Esophagus muscularis mucosa (tissue), 4 donors: Measurements from ENCODE around the gene ZFYVE19. TPM values are rescaled to one million over a fixed set of nuclear protein-coding genes. Genes with fewer than 3 reads are reported as not detected.

Experiments used
- DNase-seq: peaks from one replicate; pipeline ENCODE4 v3.0.0-alpha.2; 2017; ENCODE audit errors: extremely low spot score
- H3K27ac ChIP-seq, 4 donors: fragments of 200-600 bp; sonication (generic); replicated peaks in 1 of 4; 1 replicate in 3 of 4; 2 replicates in 1 of 4; pipeline ENCODE4 v1.5.1; 2016 to 2019; ENCODE audit warnings: mild to moderate bottlenecking in 1 of 4
- H3K27me3 ChIP-seq, 4 donors: fragments of 200-600 bp; sonication (generic); one replicate each; pipeline versions ENCODE4 v1.5.1 to v1.6.0; 2016 to 2019
- H3K36me3 ChIP-seq, 4 donors: fragments of 200-600 bp; sonication (generic); one replicate each; pipeline ENCODE4 v1.5.1; 2016 to 2019
- H3K4me1 ChIP-seq, 4 donors: fragments of 200-600 bp; sonication (generic); one replicate each; pipeline ENCODE4 v1.5.1; 2016 to 2019
- H3K4me3 ChIP-seq, 4 donors: fragments of 200-600 bp; sonication (generic); 1 replicate in 2 of 4; 2 replicates in 2 of 4; pipeline ENCODE4 v1.5.1; 2016 to 2019; ENCODE audit warnings: mild to moderate bottlenecking in 4 of 4, moderate library complexity in 1 of 4
- H3K9me3 ChIP-seq, 4 donors: fragments of 200-600 bp; sonication (generic); 1 replicate in 3 of 4; 2 replicates in 1 of 4; pipeline ENCODE4 v1.5.1; 2016 to 2019
- EP300 ChIP-seq: sonication (generic); formaldehyde crosslinking; IDR thresholded peaks from one replicate; pipeline ENCODE4 v1.6.1; 2017; ENCODE audit warnings: antibody characterized with exemption
- POLR2A ChIP-seq: fragments of 450-650 bp; IDR thresholded peaks from one replicate; pipeline ENCODE4 v1.6.1; 2017; ENCODE audit warnings: antibody characterized with exemption, moderate library complexity, mild to moderate bottlenecking, low read depth
- POLR2AphosphoS5 ChIP-seq, 2 donors: sonication (generic); formaldehyde crosslinking; IDR thresholded peaks; one replicate each; pipeline ENCODE4 v1.6.1; 2017; ENCODE audit warnings: antibody characterized with exemption in 2 of 2
- WGBS: methylation state at CpG from one replicate; pipeline ENCODE4 v1.1.5; 2018; 5-methylcytosine and 5-hydroxymethylcytosine counted together
- intact Hi-C: fragments of 100-400 bp; cut with DNase I; formaldehyde crosslinking; loops from one replicate; pipeline ENCODE4 v1.15.1; 2023
- total RNA-seq, 4 donors: library from RNA; depleted of rRNA; stranded (reverse); fragments of >200 nt; gene quantifications; one replicate each; pipeline versions ENCODE4 v1.1.0 to v1.2.1, GENCODE V29; 2016
- TF ChIP-seq, protein P1 (sequence below), 3 experiments: fragments of 200-600 bp in 2 of 3; fragments of 450-650 bp in 1 of 3; sonication (generic) in 2 of 3; IDR thresholded peaks; one replicate each; pipeline ENCODE4 v1.5.1; 2017 to 2019; ENCODE audit warnings: antibody characterized with exemption in 3 of 3, mild to moderate bottlenecking in 2 of 3, moderate library complexity in 1 of 3

ZFYVE19 gene
- total RNA-seq, 4 donors from 2014 or later, result 14.4 to 36.8 (median 18.8) TPM

DNA sequence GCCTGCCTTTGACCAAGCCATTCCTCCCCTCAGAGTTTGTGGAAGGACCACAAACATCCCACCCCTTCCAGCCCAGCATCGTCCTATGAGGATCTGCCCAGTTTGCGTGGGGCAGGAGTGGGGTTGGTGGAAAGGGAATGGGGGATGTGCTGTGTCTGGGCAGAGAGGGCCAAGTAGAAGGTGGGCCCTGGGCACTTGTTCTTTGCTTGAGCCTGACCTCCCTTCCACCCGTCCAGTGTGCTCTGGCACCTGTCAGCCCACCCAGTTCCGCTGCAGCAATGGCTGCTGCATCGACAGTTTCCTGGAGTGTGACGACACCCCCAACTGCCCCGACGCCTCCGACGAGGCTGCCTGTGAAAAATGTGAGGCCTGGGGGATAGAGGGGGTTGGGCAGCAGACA is 47.3 kb downstream of the ZFYVE19 start:
- Histone ChIP-seq H3K4me1 (peaks cover 0 to 12% (median 6%) of the 10 kb centered on the region in 4 donors), H3K9me3 (no peaks in the 10 kb centered on the region), H3K4me3 (no peak overlapping the region), H3K27ac (no peak overlapping the region), H3K36me3 (no peaks in the 10 kb centered on the region), H3K27me3 (peaks cover 0 to 40% (median 0%) of the 10 kb centered on the region in 4 donors)
- 81% methylated on average over 10 of the region's 10 CpGs for WGBS
- no peak for DNase-seq
- no peak for TF ChIP-seq EP300
- no peak for TF ChIP-seq POLR2AphosphoS5 (IDR thresholded peaks at IDR 0.05)
- no peak for TF ChIP-seq POLR2A
- TF ChIP-seq, protein P1, sequence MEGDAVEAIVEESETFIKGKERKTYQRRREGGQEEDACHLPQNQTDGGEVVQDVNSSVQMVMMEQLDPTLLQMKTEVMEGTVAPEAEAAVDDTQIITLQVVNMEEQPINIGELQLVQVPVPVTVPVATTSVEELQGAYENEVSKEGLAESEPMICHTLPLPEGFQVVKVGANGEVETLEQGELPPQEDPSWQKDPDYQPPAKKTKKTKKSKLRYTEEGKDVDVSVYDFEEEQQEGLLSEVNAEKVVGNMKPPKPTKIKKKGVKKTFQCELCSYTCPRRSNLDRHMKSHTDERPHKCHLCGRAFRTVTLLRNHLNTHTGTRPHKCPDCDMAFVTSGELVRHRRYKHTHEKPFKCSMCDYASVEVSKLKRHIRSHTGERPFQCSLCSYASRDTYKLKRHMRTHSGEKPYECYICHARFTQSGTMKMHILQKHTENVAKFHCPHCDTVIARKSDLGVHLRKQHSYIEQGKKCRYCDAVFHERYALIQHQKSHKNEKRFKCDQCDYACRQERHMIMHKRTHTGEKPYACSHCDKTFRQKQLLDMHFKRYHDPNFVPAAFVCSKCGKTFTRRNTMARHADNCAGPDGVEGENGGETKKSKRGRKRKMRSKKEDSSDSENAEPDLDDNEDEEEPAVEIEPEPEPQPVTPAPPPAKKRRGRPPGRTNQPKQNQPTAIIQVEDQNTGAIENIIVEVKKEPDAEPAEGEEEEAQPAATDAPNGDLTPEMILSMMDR (IDR thresholded peaks at IDR 0.05), result no peak
- intact Hi-C loops, result no loop called here

DNA sequence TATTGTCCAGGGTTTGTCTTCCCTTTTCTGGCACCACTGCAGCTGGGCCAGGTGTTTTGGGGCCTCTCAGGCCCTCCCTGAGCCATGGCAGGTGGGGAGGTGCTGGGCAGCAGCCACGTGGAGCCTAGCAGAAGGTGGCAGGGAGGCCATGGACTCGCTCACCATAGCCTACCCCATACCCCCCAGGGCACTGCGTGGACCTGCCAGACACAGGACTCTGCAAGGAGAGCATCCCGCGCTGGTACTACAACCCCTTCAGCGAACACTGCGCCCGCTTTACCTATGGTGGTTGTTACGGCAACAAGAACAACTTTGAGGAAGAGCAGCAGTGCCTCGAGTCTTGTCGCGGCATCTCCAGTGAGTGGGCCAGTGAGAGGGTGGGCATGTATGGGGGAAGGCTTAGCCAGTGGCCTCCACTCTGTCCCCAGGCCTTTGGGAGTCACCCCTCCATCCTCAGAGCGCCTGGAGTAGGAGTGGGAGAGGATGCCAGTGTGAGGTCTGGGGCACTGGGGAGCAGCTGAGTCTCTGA is 48.9 kb downstream of the ZFYVE19 start:
- Histone ChIP-seq H3K4me1 (peaks cover 0 to 14% (median 6%) of the 10 kb centered on the region in 4 donors), H3K36me3 (no peaks in the 10 kb centered on the region), H3K27ac (no peak overlapping the region), H3K27me3 (peaks cover 0 to 47% (median 0%) of the 10 kb centered on the region in 4 donors), H3K4me3 (no peak overlapping the region), H3K9me3 (no peaks in the 10 kb centered on the region)
- WGBS, result 86% methylated on average over 11 of the region's 13 CpGs
- no peak for DNase-seq
- TF ChIP-seq POLR2AphosphoS5 (IDR thresholded peaks at IDR 0.05) (no peak), POLR2A (no peak), EP300 (no peak)
- TF ChIP-seq, protein P1 (IDR thresholded peaks at IDR 0.05), result no peak
- intact Hi-C loops, result loop anchor here (2.0 to 5.0 kb wide), 2 partner anchors 37 to 332 kb away; no protein-coding TSS in a partner anchor

GRCh38 chr15:40856746-40857145 is 49.9 kb downstream of the ZFYVE19 start:
- no peak for TF ChIP-seq POLR2AphosphoS5 (IDR thresholded peaks at IDR 0.05)
- TF ChIP-seq, protein P1 (IDR thresholded peaks at IDR 0.05), result no peak
- no peak for TF ChIP-seq POLR2A
- TF ChIP-seq EP300, result no peak
- Histone ChIP-seq H3K9me3 (no peaks in the 10 kb centered on the region), H3K4me1 (peaks cover 0 to 14% (median 6%) of the 10 kb centered on the region in 4 donors), H3K36me3 (no peaks in the 10 kb centered on the region), H3K27me3 (peaks cover 0 to 48% (median 0%) of the 10 kb centered on the region in 4 donors), H3K4me3 (no peak overlapping the region), H3K27ac (no peak overlapping the region)
- no peak for DNase-seq
- 86% methylated on average over 5 of the region's 8 CpGs for whole genome bisulfite sequencing
- intact Hi-C loops, result loop anchor here (2.0 to 5.0 kb wide), 2 partner anchors 36 to 331 kb away; no protein-coding TSS in a partner anchor

- no peak for TF ChIP-seq EP300
- TF ChIP-seq, protein P1 (IDR thresholded peaks at IDR 0.05), result peak in 2 of 3 experiments; percentile 91 to 92
- TF ChIP-seq POLR2A, result no peak
- TF ChIP-seq POLR2AphosphoS5 (IDR thresholded peaks at IDR 0.05), result peak in 1 of 2 donors; percentile 35
- WGBS, result 19% methylated on average over 13 of the region's 15 CpGs
- no peaks in the 10 kb centered on the region for H3K9me3 ChIP-seq
- intact Hi-C loops, result loop anchor here (2.0 to 5.0 kb wide), 2 partner anchors 35 to 330 kb away; no protein-coding TSS in a partner anchor
- peak; percentile 95 for DNase-seq
- H3K36me3 ChIP-seq, result no peaks in the 10 kb centered on the region
- no peak overlapping the region for H3K4me3 ChIP-seq
- H3K27me3 ChIP-seq, result peaks cover 0 to 53% (median 0%) of the 10 kb centered on the region in 4 donors
- H3K4me1 ChIP-seq, result peaks cover 0 to 14% (median 6%) of the 10 kb centered on the region in 4 donors
- no peak overlapping the region for H3K27ac ChIP-seq
Observed at GRCh38 chr15:40857601-40858341, 50.9 kb downstream of the ZFYVE19 start.
